OCI-LY7 (cell line): ENCODE results near the gene COL28A1.

Experiments
- CTCF ChIP-seq: fragments of 200-600 bp; sonication (generic); conservative IDR thresholded peaks from 2 replicates; pipeline ENCODE4 v1.5.1; 2014; ENCODE audit warnings: mild to moderate bottlenecking, antibody characterized with exemption, low read length, moderate library complexity, mixed read lengths
- EZH2phosphoT487 ChIP-seq: fragments of 200-600 bp; sonication (generic); IDR thresholded peaks from 2 replicates; pipeline ENCODE4 v1.6.1; 2018; ENCODE audit warnings: low read depth, borderline replicate concordance, mild to moderate bottlenecking, mixed run types, antibody characterized with exemption, low read length, moderate library complexity, mixed read lengths

GRCh38 chr7:7385421-7385820 lies 150.3 kb downstream of the COL28A1 start:
- TF ChIP-seq CTCF (no peak), EZH2phosphoT487 (no peak)
